Measurements from ENCODE around the gene KIAA0825. TPM values are rescaled to one million over a fixed set of nuclear protein-coding genes. Genes with fewer than 3 reads are reported as not detected.

The KIAA0825 gene
- total RNA-seq, 1 donor from 2014 or later: 5.0 TPM

GRCh38 chr5:94244921-94245320 lies 373.5 kb downstream of the KIAA0825 start:
- H3K36me3 Mint-ChIP-seq (ENCODE audit: unreplicated experiment): no peaks in the 10 kb centered on the region
- DNase-seq (ENCODE audit: extremely low spot score, unreplicated experiment): no peak
- H3K4me3 Mint-ChIP-seq (ENCODE audit: unreplicated experiment): no peak overlapping the region
- H3K27ac Mint-ChIP-seq (ENCODE audit: unreplicated experiment): no peak overlapping the region
- no peaks in the 10 kb centered on the region for H3K9me3 Mint-ChIP-seq (ENCODE audit: unreplicated experiment)
- no peaks in the 10 kb centered on the region for H3K27me3 Mint-ChIP-seq (ENCODE audit: unreplicated experiment)
- TF ChIP-seq CTCF (IDR thresholded peaks at IDR 0.05): no peak
- H3K4me1 Mint-ChIP-seq (ENCODE audit: unreplicated experiment): peaks cover 8% of the 10 kb centered on the region

- peaks cover 8% of the 10 kb centered on the region for H3K4me1 Mint-ChIP-seq (ENCODE audit: unreplicated experiment)
- no peak for DNase-seq (ENCODE audit: extremely low spot score, unreplicated experiment)
- H3K4me3 Mint-ChIP-seq (ENCODE audit: unreplicated experiment): no peak overlapping the region
- H3K27ac Mint-ChIP-seq (ENCODE audit: unreplicated experiment): no peak overlapping the region
- H3K36me3 Mint-ChIP-seq (ENCODE audit: unreplicated experiment): no peaks in the 10 kb centered on the region
- H3K27me3 Mint-ChIP-seq (ENCODE audit: unreplicated experiment): no peaks in the 10 kb centered on the region
- H3K9me3 Mint-ChIP-seq (ENCODE audit: unreplicated experiment): no peaks in the 10 kb centered on the region
- no peak for TF ChIP-seq CTCF (IDR thresholded peaks at IDR 0.05)
Observed at GRCh38 chr5:94243612-94244011, 374.8 kb downstream of the KIAA0825 start.

- Mint-ChIP-seq H3K4me1 (ENCODE audit: unreplicated experiment) (peaks cover 8% of the 10 kb centered on the region), H3K36me3 (ENCODE audit: unreplicated experiment) (no peaks in the 10 kb centered on the region), H3K27me3 (ENCODE audit: unreplicated experiment) (no peaks in the 10 kb centered on the region), H3K27ac (ENCODE audit: unreplicated experiment) (no peak overlapping the region), H3K4me3 (ENCODE audit: unreplicated experiment) (no peak overlapping the region), H3K9me3 (ENCODE audit: unreplicated experiment) (peaks cover 3% of the 10 kb centered on the region)
- DNase-seq (ENCODE audit: extremely low spot score, unreplicated experiment): no peak
- TF ChIP-seq CTCF (IDR thresholded peaks at IDR 0.05): no peak
Observed at GRCh38 chr5:94240993-94241651, 377.3 kb downstream of the KIAA0825 start.

- no peak for TF ChIP-seq CTCF (IDR thresholded peaks at IDR 0.05)
- Mint-ChIP-seq H3K27me3 (ENCODE audit: unreplicated experiment) (no peaks in the 10 kb centered on the region), H3K27ac (ENCODE audit: unreplicated experiment) (no peak overlapping the region), H3K4me3 (ENCODE audit: unreplicated experiment) (no peak overlapping the region), H3K36me3 (ENCODE audit: unreplicated experiment) (no peaks in the 10 kb centered on the region), H3K9me3 (ENCODE audit: unreplicated experiment) (peaks cover 8% of the 10 kb centered on the region), H3K4me1 (ENCODE audit: unreplicated experiment) (peaks cover 8% of the 10 kb centered on the region)
- DNase-seq (ENCODE audit: extremely low spot score, unreplicated experiment): no peak
Observed at GRCh38 chr5:94240596-94240992, 377.8 kb downstream of the KIAA0825 start.

GRCh38 chr5:94240134-94240533 lies 378.3 kb downstream of the KIAA0825 start:
- Mint-ChIP-seq H3K36me3 (ENCODE audit: unreplicated experiment) (no peaks in the 10 kb centered on the region), H3K9me3 (ENCODE audit: unreplicated experiment) (peaks cover 12% of the 10 kb centered on the region), H3K27me3 (ENCODE audit: unreplicated experiment) (no peaks in the 10 kb centered on the region), H3K4me1 (ENCODE audit: unreplicated experiment) (peaks cover 8% of the 10 kb centered on the region), H3K27ac (ENCODE audit: unreplicated experiment) (no peak overlapping the region), H3K4me3 (ENCODE audit: unreplicated experiment) (no peak overlapping the region)
- no peak for TF ChIP-seq CTCF (IDR thresholded peaks at IDR 0.05)
- DNase-seq (ENCODE audit: extremely low spot score, unreplicated experiment): no peak

Measured in osteocyte (in vitro differentiated cells).